ENCODE results near the gene TMEM240.
"Not testable (repeated sequence)": the region's sequence is repeated elsewhere in the genome, so short reads cannot be mapped to it uniquely, and the experiment has no call there.

TMEM240 gene

DNA sequence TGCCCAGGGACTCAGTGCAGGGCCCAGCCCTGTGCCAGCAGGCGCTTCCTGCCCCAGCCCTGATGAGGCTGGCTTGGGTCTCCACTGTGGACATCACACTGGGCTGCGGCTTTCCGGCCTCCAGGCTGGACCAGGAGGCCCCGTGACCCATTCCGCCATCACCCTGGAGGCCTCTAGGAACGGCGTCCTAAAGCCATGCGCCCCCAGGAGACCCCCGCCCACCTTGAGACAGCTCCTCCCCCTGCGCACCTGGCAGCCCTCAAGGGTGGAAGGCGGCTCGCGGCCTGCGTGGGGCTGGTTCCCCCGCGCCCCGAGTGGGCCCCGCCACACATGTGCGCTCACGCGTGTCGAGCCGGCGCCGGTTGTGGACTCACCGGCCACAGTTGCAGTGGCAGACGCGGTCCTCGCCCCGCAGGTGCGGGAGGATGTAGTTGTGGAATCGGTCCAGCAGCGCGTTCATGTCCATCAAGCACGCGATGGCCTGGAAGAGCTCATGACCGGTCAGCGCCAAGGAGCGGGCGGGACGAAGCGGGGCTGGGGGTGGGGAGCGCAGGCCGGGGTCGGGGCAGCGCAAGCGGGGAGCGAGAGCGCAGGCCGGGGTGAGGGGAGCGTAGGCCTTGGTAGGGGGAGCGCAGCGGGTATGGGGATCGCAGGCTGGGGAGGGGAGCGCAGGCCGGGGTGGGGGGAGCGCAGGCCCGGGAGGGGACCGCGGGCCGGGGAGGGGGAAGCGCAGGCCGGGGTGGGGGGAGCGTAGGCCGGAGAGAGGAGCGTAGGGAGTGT, 924 bp downstream of the TMEM240 start:
- DNase-seq, result no peak

DNA sequence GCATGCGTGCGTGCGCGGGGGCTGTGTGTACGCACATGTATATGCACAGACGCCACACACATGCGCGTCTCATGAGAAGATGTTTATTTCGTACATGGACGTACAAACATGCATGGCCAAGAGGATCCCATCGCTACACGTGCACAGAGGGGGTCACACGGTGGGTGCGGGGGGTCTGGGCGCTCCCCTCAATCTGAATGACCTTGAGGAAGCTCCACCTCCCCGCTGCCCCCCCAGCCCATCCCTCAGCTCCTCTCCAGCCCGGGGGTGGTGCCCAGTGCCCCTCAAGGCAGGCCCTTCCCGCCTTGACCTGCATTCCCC, 1.5 kb downstream of the TMEM240 start:
- DNase-seq, result no peak

DNA sequence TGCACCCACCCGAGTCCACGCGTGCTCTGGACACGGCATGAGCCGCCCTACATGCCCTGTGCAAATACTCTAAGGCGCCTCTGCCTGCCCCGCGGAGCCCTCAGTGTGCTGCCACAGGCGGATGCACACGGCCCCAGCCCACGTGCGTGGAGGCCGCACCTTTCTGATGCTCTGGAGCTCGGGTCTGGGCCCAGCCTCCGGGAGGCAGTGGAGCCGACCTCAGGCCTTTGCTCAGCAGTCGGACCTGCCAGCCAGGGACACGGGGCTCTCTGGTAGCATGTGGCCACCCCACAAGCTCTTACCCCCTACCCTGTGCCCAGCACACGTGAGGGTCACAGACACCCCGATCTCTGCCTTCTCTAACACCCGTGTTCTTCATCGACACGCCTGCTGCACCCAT, 2.1 kb downstream of the TMEM240 start:
- no peak for DNase-seq

DNA sequence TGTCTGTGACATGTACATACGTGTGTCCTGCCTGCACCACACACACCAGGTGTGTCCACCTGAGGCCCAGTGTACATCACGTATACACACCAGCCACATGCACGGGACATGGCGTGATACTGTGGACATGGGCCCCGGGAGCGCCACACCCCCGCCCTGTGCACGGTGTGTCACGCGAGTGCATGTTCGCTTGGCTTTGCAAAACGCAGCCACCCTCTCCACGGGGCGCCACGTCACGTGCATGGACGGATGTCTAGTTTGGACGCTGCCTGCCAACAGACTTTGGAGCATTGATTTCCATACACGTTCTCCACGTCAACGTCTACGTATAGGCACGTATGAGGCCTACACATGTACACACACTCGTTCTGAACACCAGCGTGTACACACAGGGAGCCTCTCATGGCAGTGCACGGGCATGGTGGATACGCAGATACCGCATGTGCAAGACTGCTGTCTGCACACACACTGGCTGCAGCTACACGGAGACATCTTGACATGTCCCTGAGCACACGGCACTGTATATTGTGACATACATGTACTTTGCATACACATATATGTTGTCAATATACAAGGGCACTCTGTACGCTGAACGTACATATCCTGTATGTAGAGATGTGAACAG, 2.7 kb downstream of the TMEM240 start:
- no peak for DNase-seq

DNA sequence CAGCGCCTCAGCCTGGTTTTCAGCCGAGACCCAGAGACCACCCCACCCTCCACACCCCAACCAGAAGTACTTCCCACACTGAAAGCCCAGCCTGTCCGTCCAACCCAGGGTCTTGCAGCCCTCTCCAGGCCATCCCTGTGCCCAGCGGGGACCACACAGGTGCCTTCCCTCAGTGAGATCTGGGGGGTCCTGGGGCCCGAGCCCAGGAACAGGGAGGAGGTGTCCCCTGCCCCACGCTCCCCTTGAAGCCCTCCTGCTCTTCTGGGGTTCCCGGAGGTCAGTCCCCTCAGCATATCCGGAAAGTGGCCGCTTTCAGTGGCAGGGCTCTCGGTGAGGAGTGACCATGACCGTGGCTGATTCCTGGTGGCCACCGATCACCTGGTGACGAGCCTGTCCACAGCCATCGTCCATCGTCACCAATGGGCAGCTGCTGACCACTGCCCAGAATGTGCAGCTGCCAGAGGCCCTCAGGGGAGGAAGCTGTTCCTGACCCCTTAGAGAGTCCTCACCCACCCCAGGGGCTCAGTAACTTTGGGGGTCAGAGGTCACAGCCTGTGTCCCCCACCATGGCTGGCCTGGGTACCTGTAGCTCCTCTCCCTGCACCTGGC, 3.4 kb downstream of the TMEM240 start:
- no peak for DNase-seq

DNA sequence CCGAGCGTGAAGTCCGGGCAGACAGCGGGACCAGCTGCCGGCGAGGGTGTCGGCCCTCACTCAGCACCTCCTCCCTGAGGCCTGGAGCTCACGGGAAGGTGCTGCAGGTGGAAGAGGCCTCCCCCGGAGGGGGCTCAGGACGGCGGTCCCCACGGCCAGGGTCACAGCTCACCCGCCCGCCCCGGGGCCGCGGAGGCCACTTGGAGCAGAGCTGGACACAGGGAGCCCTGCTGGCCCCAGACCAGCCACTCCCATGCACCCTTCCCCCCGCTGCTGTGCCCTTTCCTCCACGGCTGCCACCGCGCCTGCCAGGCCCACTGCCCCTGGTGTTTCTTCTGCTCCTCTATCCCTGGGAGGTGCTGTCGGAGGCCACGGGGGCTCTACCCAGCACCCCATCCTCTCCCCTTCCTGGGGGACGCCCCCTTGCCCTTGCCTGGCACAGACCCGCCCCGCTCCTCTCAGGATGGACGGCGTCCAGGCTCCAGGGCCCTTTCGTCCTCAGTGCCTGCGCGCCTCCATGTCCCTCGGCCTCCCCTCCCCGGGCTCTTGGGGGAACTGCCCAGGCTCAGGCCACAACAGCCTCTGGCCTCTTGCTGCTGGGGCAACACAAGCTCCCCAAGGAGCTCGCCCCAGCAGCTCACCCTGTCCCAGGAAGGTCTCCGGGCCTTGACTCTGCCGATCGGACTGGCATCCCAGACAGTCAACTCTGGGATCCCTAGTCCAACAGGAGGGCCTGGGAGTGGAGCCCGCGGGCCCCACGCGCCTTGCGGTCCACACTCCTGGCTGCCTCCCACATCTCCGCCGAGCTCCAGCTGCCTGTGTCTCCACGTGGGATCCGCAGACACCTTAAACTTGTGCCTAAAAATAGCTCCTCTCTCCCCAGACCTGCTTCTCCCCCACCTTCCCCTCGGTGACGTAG, 4.1 kb downstream of the TMEM240 start:
- DNase-seq, result no peak

DNA sequence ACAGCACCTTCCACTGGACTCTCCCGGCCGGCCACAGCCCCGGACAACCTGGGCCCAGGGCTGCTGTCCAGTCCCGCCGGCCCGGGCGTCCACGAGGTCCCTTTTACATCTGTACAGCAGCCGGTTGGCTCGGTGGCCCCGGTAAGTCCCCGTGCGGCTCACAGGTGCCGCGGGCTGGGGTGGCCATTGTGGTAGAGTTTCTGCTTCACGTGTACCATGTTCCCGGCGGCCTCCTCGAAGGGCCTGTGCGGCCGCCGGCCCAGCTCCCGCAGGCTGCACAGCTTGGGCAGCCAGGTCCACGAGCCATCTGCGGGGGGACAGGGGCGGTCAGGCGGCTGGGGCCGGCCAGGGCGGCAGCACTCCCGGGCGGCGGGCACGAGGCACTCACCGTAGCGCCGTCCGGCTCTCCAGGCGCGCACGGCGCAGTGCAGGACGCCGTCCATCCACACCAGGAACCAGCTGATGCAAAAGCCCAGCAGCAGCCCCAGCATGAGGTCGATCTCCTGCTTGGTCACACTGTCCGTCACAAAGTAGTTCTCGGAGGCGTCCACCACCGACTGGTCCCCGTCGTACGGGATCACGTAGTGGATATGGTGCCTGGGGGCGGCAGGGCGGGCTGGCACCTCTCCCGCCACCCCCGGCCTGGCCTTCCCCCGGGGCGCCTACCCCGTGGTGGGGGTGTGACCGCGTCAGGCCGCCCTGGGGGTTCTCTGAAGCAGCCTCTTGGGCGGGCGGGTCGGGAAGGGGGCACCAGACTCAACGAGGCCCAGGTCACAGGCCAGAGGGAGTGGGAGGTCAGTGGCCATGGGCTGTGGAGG, 5.0 kb downstream of the TMEM240 start:
- DNase-seq, result no peak

DNA sequence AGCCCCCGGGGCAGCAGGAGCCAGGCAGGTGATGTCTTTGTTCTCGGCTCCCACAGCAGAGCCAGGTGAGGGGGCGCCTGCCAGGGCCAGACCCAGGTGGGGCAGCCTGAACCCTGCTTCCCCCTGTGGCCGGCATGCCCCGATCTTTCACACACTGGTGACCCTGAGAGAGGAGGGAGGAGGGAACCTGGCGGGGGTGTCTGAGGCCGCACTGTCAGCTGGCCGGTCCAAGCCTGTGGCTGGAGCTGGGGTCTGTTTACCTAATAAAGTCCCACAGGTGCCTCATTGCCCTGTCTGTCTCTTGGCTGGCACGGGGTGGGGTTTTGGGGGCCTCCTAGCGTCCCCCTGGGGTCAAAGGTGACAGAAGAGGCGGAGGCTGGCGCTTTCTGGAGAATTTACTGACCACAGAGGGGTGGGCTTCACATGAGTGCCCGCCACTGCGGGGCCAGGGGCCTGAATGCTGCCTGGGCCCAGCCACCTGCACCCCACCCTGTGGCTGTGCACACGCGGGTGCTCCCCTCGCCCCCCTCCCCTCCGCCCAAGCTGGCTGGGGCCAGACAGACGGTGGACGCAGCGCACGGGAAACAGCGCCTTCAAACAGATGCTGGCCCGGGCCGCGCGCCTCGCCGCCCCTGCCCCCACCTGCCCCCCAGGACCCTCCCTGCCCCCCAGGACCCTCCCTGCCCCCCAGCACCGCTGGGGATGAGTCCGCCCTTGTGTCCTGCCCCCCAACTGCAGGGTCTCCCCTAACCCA, 5.8 kb downstream of the TMEM240 start:
- no peak for DNase-seq

DNA sequence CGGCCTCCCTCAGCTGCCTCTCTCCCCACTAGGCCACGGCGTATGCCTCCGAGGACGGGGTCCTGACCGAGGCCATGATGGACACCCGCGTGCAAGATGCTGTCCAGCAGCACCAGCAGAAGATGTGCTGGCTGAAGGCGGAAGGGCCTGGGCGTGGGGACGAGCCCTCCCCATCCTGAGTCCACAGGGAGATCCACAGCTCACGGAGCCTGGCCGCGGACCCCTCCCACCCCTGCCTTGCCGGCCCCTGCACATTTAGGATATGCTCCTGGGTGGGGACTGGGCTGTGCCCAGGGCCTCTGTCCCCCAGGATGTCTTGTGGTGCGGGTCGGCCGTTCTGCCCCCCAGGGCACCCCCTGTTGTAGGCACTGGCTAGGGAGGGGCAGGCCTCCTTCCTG, 6.5 kb downstream of the TMEM240 start:
- not testable (repeated sequence) for DNase-seq

DNA sequence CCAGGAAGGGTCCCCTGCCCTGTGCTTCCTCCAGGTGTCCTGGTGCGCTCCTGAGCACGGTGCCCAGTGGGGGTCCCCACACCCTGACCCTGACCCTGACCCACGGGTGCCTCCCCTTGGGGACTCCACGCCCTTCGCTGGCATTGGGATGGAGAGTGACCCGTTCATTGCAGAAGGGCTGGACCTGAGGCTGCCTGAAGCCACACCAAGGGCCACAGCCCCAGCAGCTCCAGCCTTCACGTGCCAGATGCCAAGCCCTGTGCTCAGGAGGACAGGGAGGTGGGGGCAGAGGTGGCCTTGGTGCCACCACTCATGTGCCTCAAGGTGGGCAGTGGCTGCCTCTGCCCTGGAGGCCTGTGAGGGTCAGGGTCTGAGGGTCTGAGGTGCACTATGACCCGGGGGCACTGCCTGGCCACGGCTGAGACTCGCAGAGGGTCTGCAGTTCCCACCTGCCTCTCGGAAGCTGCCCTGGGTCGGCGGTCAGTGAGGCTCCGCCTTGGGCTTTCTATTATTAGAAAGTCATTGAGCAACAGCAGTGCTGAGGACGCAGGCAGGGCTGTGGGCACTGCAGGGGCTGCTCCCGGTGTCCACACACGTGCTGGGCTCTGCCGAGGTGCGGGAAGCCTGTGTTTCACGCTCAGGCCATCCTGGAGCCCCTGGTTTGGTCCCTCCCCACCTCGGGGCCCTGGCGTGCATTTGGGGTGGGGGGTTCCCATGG, 7.1 kb downstream of the TMEM240 start:
- not testable (repeated sequence) for DNase-seq

DNA sequence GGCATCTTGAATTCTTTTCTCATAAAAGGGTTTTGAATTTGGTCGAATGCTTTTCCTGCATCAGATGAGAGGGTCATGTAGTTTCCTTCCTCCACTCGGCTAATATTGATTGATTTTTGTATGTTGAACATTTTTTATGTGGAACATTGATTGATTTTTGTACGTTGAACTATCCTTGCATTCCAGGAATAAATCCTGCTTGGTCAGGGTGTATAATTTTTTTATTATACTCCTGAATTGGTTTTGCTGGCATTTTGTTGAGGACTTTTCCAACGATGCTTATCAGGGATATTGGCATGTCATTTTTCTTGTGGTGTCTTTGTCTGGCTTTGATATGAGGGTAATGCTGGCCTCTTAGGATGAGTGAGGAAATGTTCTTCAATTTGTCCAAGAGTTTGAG, 8.5 kb downstream of the TMEM240 start:
- DNase-seq, result no peak

DNA sequence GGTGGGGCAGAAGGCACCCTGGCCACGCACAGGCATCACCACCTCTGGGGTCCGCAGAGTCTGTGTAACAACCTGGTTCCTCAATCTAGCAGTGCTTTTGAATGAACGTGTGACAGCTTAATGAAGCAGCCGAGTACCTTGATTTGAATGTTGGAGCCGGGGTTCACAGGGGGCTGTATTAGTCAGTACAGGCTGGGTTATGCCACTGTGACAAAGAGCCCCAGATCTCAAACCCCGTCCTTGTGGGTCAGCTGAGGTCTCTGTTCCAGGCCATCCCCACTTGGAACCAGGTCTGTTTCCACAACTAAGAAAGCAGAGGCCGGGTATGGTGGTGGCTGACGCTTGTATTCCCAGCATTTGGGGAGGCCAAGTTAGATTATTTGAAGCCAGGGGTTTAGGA, 10.5 kb downstream of the TMEM240 start:
- no peak for DNase-seq

DNA sequence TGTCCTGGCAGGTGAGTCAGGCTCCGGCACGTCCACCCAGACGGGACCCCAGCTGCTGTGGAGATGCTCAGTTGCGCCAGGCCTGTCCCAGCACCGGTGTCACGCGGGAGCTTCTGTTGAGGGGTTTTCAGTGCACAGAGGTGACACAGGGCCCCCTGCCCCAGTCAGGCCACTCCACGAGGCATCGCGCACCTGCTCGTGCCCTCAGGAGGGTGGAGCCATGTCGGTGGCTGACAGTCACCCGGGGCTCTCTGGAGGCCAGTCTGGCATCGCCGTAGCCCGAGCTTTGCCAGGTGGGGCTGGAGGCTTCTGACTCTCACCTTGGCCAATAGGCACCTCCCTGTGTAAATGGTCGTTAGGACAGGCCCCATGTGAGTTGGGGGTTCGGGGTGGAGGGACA, 11.1 kb downstream of the TMEM240 start:
- DNase-seq, result no peak

DNA sequence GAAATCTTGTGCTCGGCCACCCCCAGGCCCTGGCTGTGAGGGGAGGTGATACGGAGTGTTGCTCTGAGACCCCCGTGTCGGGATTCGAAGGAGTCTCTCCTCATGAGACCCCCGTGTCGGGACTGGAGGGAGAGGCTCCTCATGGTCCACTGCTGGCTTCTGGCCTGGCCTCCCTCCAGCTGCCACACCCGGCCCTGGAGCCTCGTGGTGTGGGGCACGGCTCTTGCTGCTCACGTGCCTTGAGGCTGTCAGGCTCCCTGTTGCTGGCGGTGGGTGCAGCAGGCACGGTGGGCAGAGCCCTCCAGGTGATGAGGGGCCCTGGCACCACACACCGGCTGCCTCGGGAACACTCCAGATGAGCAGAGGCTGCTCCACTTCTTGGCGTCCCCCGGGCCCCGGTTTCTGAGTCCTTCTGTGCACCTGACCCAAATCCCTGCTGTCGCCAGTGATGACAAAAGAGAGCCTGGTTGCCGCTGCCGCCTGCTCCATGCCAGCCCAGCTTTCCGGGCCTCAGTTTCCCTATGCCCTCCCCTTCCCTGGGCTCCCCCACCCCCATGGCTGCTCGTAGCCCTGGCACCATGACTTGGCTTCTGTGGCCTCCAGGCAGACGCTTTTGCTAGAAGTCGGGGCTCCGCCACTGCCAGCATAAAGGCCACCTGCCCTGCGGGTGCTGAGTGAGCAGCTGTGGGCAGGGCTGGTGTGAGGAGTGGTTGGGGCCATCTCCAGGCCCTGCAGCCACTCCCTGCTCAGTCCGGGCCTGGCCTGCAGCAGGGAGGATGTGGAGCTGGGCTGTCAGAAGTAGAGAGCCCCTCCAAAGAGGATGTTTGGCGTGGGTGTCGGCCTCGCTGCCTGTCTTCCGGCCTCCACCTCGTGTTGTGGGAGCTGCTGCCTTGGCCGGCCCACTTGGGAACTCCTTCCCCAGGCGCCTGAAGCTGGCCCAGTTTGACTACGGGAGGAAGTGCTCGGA, 11.8 kb downstream of the TMEM240 start:
- DNase-seq, result no peak

DNA sequence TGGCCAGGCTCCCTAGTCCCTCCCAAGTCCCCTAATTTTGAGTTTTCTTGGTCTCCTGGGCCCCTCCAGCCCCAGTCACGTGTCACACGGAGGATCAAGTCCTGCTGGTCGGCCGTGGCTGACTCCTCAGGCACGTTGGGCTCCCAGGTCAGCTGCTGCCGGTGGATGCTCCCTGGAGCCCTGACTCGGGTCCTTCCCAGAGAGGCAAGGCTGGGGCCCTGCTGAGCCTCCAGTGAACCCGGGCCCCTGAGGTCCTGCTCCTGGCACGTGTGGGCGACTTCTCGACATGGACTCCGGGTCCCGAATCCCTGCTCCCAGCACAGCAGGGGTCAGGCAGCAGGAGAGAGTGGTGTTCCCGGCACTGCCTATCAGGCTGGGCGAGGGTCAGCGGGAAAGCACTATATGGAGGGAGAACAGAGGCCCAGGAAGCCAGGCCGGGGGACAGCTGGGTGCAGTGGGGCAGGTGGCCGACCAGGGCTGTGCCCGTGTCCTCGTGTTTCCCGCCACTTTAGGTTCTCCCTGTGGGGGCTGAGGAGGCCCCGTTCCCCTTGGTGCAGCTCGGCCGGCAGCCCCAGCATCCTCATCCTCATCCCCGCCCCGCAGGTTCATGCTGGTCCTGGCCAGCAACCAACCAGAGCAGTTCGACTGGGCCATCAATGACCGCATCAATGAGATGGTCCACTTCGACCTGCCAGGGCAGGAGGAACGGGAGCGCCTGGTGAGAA, 13.2 kb downstream of the TMEM240 start:
- DNase-seq, result no peak

DNA sequence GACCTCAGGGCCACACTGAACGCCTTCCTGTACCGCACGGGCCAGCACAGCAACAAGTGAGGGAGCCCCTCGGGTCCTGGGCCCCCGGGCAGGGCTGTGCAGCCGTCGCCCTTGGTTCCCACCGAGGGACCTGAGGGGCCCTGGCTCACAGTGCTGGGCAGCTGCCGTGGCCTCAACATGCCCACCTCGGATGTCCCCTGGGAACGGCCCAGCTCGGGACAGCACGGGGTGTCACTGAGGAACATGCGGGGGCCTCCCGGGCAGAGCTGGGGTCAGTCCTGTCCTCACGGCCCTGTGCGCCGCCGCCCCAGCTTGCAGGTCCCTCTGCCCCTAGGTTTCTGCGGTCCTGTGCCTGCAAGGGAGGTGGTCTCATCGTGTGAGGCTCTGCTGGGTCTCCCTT, 13.9 kb downstream of the TMEM240 start:
- DNase-seq, result not testable (repeated sequence)

DNA sequence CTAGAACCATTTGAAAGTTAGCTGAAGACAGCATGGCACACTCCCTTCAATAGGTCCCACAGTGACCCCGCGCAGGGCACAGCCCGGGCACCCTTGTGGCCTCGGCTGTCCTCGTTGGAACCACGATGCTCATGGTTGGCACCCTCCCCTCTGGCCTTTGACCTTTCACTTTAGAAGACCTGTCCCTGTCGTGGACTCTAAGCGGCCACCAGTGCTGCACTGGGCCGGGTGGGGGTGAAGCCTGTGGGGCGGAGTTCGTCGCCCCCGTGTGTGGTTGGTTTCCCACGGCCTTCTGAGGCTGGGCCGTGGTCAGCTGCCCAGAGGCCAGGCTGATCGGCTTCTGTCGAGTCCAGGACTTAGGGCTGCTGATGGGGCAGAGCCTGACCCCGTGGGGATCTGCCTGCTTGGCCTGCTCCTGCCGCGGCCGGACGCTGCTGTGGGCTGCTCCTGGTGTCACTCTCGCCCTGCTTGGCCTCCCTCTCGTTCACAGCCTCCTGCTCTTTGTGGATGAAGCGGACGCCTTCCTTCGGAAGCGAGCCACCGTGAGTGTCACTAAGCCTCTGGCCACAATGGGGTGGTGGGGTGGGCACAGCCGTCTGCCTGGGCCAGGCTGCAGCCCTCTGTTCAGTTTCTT, 15.6 kb downstream of the TMEM240 start:
- DNase-seq, result not testable (repeated sequence)

DNA sequence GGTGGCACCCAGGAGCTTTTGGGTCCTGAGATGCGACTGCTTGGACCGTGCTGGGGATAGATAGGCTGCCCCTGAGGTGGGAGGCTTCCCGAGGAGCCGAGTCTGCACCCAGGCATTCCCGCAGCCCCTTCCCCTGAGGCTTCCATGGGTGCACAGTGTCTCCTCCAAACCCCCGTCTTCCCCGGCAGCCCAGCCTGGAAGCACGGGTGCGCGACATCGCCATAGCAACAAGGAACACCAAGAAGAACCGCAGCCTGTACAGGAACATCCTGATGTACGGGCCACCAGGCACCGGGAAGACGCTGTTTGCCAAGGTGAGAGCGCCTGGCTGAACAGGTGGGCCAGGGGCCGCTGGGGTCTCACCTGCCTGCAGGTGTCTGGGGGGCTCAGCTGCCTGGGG, 16.8 kb downstream of the TMEM240 start:
- DNase-seq, result not testable (repeated sequence)

DNA sequence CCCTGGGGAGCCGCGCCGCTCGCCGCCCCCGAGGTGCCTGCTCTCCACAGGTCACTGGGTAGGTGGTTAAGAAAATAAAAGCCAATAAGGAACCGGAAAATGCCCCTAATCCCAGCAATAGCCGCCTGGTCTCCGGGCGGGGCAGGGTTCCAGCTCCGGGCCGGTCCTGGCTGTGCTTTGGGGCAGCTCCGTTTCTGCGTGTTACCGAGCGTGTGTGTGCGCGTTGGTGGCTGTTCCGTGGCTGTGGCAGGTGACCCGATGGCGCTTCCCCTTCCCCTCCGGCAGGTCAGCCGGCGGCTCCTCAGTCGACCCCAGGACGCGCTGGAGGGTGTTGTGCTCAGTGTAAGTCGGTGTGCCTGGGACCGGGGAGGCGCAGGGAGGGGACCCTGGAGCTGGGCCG, 17.2 kb downstream of the TMEM240 start:
- DNase-seq, result not testable (repeated sequence)

Data from NCI-H1930 (cell line).